ENCODE measurements around the gene DFFA. TPM values are rescaled to one million over a fixed set of nuclear protein-coding genes. Genes with fewer than 3 reads are reported as not detected.

Gene DFFA
- total RNA-seq, 1 experiment from 2014 or later, result 94.1 TPM

DNA sequence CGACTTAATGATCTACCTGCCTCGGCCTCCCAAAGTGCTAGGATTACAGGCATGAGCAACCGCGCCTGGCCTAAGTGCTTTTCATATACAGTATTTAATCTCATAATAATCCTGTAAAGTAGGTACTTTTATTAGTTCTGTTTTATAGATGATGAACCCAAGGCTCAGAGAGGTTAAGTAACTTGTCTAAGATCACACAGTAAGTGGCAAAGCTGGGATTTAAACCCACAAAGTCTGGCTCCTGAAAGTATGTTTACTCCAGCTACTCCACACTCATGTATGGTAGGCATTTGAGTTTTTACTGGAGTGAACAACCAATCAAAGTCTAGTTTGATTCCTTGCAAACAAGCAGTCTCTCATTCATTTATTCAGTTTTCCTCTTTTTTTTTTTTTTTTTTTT is 2.3 kb downstream of the DFFA start:
- Histone ChIP-seq H2AFZ (ENCODE audit: low read length) (no peak overlapping the region), H2BK12ac (ENCODE audit: insufficient read length, low read depth, low read length) (no peak overlapping the region), H2BK5ac (ENCODE audit: insufficient read length, low read length) (no peak overlapping the region), H3K18ac (ENCODE audit: insufficient read length, low read depth, low read length) (no peak overlapping the region), H3T11ph (ENCODE audit: low read length) (no peak overlapping the region), H3K27me3 (ENCODE audit: insufficient read depth, low read length) (no peaks in the 10 kb centered on the region), H3K14ac (ENCODE audit: insufficient read depth, low read length) (no peak overlapping the region), H2BK15ac (ENCODE audit: low read depth, low read length) (no peak overlapping the region), H4K91ac (ENCODE audit: insufficient read length, low read depth, low read length) (no peak overlapping the region), H3K4me2 (ENCODE audit: insufficient read depth, insufficient read length, low read length) (no peak overlapping the region), H3K4me1 (ENCODE audit: insufficient read depth, low read length) (0 out of 2 replicates have a peak, but pooled peaks cover 2% of the 10 kb centered on the region), H2AK5ac (ENCODE audit: insufficient read length, low read length) (no peak overlapping the region), H2BK20ac (ENCODE audit: low read depth, low read length, poor library complexity, severe bottlenecking) (no peak overlapping the region), H3K4ac (ENCODE audit: low read depth, low read length) (no peak overlapping the region), H3K9ac (ENCODE audit: extremely low read depth, insufficient read length, low read length) (no peak overlapping the region), H4K5ac (ENCODE audit: insufficient read length, low read depth, low read length) (no peak overlapping the region), H3K27ac (ENCODE audit: insufficient read length, low read depth, low read length) (no peak overlapping the region), H3K23ac (ENCODE audit: insufficient read length, low read depth, low read length) (no peak overlapping the region), H3K79me2 (ENCODE audit: insufficient read depth, low read length) (peaks cover 3% of the 10 kb centered on the region; the same call in 1 of the 2 replicates), H3K23me2 (ENCODE audit: insufficient read length, low read depth, low read length, poor library complexity, severe bottlenecking) (no peaks in the 10 kb centered on the region), H2BK120ac (ENCODE audit: low read depth, low read length, poor library complexity, severe bottlenecking) (no peak overlapping the region), H4K20me1 (ENCODE audit: control insufficient read depth, insufficient read depth, insufficient read length) (no peaks in the 10 kb centered on the region), H3K56ac (ENCODE audit: insufficient read length, low read depth, low read length) (no peak overlapping the region), H3K79me1 (ENCODE audit: insufficient read depth, low read depth, low read length, poor library complexity, severe bottlenecking) (no peaks in the 10 kb centered on the region), H4K8ac (replicated peaks; ENCODE audit: insufficient read length, low read depth, low read length) (no peak overlapping the region), H3K9me3 (ENCODE audit: control insufficient read depth, low read depth, low read length) (no peaks in the 10 kb centered on the region)
- Mint-ChIP-seq H3K4me1 (peaks cover 12 to 15% of the 10 kb centered on the region in 2 experiments), H3K9me3 (no peaks in the 10 kb centered on the region), H3K27ac (no peak overlapping the region), H3K27me3 (ENCODE audit: low read depth) (no peaks in the 10 kb centered on the region), H3K36me3 (ENCODE audit: insufficient read depth in 1 of 3, low read depth in 3 of 3) (peaks cover 30 to 46% (median 45%) of the 10 kb centered on the region in 3 experiments), H3K4me3 (no peak overlapping the region)
- DNase-seq, result no peak
- no CpG with 5 or more reads among the region's 4 CpGs for WGBS (ENCODE audit: extremely low coverage, insufficient read length, low lambda C conversion rate)
- TF ChIP-seq, protein P1, sequence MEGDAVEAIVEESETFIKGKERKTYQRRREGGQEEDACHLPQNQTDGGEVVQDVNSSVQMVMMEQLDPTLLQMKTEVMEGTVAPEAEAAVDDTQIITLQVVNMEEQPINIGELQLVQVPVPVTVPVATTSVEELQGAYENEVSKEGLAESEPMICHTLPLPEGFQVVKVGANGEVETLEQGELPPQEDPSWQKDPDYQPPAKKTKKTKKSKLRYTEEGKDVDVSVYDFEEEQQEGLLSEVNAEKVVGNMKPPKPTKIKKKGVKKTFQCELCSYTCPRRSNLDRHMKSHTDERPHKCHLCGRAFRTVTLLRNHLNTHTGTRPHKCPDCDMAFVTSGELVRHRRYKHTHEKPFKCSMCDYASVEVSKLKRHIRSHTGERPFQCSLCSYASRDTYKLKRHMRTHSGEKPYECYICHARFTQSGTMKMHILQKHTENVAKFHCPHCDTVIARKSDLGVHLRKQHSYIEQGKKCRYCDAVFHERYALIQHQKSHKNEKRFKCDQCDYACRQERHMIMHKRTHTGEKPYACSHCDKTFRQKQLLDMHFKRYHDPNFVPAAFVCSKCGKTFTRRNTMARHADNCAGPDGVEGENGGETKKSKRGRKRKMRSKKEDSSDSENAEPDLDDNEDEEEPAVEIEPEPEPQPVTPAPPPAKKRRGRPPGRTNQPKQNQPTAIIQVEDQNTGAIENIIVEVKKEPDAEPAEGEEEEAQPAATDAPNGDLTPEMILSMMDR (conservative IDR thresholded peaks at IDR 0.05), result no peak
